Liver (tissue), 9 donors: Measurements from ENCODE around the gene MSMB. TPM values are rescaled to one million over a fixed set of nuclear protein-coding genes. Genes with fewer than 3 reads are reported as not detected.
A peak's percentile ranks its signal among the peaks of the same experiment; 100 is the strongest.
"Not testable (repeated sequence)": the region's sequence is repeated elsewhere in the genome, so short reads cannot be mapped to it uniquely, and the experiment has no call there.

Experiments used
- DNase-seq: peaks from one replicate; pipeline ENCODE4 v3.0.0-alpha.2; 2017; ENCODE audit warnings: low spot score
- H3K27ac ChIP-seq, 2 donors: one replicate each; pipeline ENCODE4 v1.7.0; 2013; ENCODE audit warnings: inconsistent platforms in 2 of 2, low read length in 2 of 2, control low read depth in 1 of 2, low read depth in 1 of 2, mild to moderate bottlenecking in 1 of 2
- H3K27me3 ChIP-seq, 4 donors: one replicate each; pipeline versions ENCODE4 v1.6.1 to v1.7.0; 2013; ENCODE audit warnings: low read length in 3 of 4, inconsistent platforms in 1 of 4, mild to moderate bottlenecking in 1 of 4, moderate library complexity in 1 of 4; ENCODE audit not compliant: control insufficient read depth in 4 of 4, insufficient read depth in 4 of 4
- H3K36me3 ChIP-seq, 4 donors: one replicate each; pipeline versions ENCODE4 v1.6.1 to v1.7.0; 2013; ENCODE audit warnings: low read length in 3 of 4, mild to moderate bottlenecking in 3 of 4, low read depth in 1 of 4, moderate library complexity in 1 of 4; ENCODE audit not compliant: control insufficient read depth in 4 of 4, insufficient read depth in 3 of 4
- H3K4me1 ChIP-seq, 4 donors: one replicate each; pipeline versions ENCODE4 v1.6.1 to v1.7.0; 2013; ENCODE audit warnings: low read length in 3 of 4, mild to moderate bottlenecking in 3 of 4, moderate library complexity in 1 of 4; ENCODE audit not compliant: control insufficient read depth in 4 of 4, insufficient read depth in 4 of 4
- H3K4me3 ChIP-seq, 3 donors: one replicate each; pipeline versions ENCODE4 v1.6.1 to v1.7.0; 2013; ENCODE audit warnings: low read length in 3 of 3, control low read depth in 1 of 3, low read depth in 1 of 3, mild to moderate bottlenecking in 1 of 3
- H3K9ac ChIP-seq, 2 donors: one replicate each; pipeline ENCODE4 v1.7.0; 2013; ENCODE audit warnings: low read length in 2 of 2, mild to moderate bottlenecking in 2 of 2, moderate library complexity in 2 of 2, control low read depth in 1 of 2, low read depth in 1 of 2
- H3K9me3 ChIP-seq, 4 donors: one replicate each; pipeline versions ENCODE4 v1.6.1 to v1.7.0; 2013; ENCODE audit warnings: low read length in 3 of 4; ENCODE audit not compliant: control insufficient read depth in 4 of 4
- EGR1 ChIP-seq, 2 donors: IDR thresholded peaks; 2 replicates each; pipeline ENCODE4 v1.6.1; 2016 to 2018; ENCODE audit warnings: antibody characterized with exemption in 2 of 2, low read depth in 2 of 2
- FOXA1 ChIP-seq: IDR thresholded peaks from 2 replicates; pipeline ENCODE4 v1.6.1; 2016; ENCODE audit warnings: antibody characterized with exemption
- FOXA2 ChIP-seq: IDR thresholded peaks from 2 replicates; pipeline ENCODE4 v1.6.1; 2016; ENCODE audit warnings: antibody characterized with exemption
- HNF4A ChIP-seq, 2 donors: conservative IDR thresholded peaks; 2 replicates each; pipeline ENCODE4 v1.6.1; 2016; ENCODE audit warnings: antibody characterized with exemption in 2 of 2, mild to moderate bottlenecking in 2 of 2
- HNF4G ChIP-seq: IDR thresholded peaks from 2 replicates; pipeline ENCODE4 v1.6.1; 2016; ENCODE audit warnings: antibody characterized with exemption
- MAX ChIP-seq: IDR thresholded peaks from 2 replicates; pipeline ENCODE4 v1.6.1; 2016; ENCODE audit warnings: antibody characterized with exemption
- NR2F2 ChIP-seq: IDR thresholded peaks from 2 replicates; pipeline ENCODE4 v1.6.1; 2016; ENCODE audit warnings: antibody characterized with exemption
- RAD21 ChIP-seq, 2 donors: IDR thresholded peaks; 2 replicates each; pipeline ENCODE4 v1.6.1; 2016; ENCODE audit warnings: antibody characterized with exemption in 2 of 2, mild to moderate bottlenecking in 2 of 2
- RXRA ChIP-seq, 2 donors: IDR thresholded peaks; 2 replicates each; pipeline ENCODE4 v1.6.1; 2017 to 2018; ENCODE audit warnings: antibody characterized with exemption in 2 of 2, mild to moderate bottlenecking in 1 of 2
- SP1 ChIP-seq: IDR thresholded peaks from 2 replicates; pipeline ENCODE4 v1.6.1; 2018; ENCODE audit warnings: antibody characterized with exemption, mild to moderate bottlenecking
- YY1 ChIP-seq: IDR thresholded peaks from 2 replicates; pipeline ENCODE4 v1.6.1; 2016; ENCODE audit warnings: antibody characterized with exemption, mild to moderate bottlenecking
- ZBTB33 ChIP-seq: IDR thresholded peaks from 2 replicates; pipeline ENCODE4 v1.6.1; 2016; ENCODE audit warnings: antibody characterized with exemption
- WGBS: extraction: QIAGEN DNeasy Blood & Tissue Kit; methylation state at CpG from one replicate; pipeline ENCODE4 v1.1.7; 2013; 5-methylcytosine and 5-hydroxymethylcytosine counted together
- polyA plus RNA-seq, 2 donors: library from polyadenylated mRNA; stranded (reverse) in 1 of 2; unstranded in 1 of 2; fragments of 200-250 nt in 1 of 2; fragments of >200 nt in 1 of 2; fragmentation: Nextera tagmentation in 1 of 2; extraction: Ambion mirVana in 1 of 2; gene quantifications; one replicate each; pipeline versions ENCODE4 v1.2.1 to v1.2.3, GENCODE V29; 2013 to 2015
- total RNA-seq, 2 donors: library from RNA; depleted of rRNA; stranded (reverse); fragments of >200 nt; gene quantifications; one replicate each; pipeline ENCODE4 v1.2.3, GENCODE V29; 2014
- donor health status: healthy.
- donor health status: healthy.
- donor health status: healthy.
- donor health status: healthy.
- donor health status: healthy.

Gene MSMB
- total and polyA plus RNA-seq, 4 donors: not detected

- peak overlapping the region; percentile 3 to 40 for H3K27ac ChIP-seq
- peaks cover 5 to 17% (median 11%) of the 10 kb centered on the region in 4 donors for H3K4me1 ChIP-seq
- no peaks in the 10 kb centered on the region for H3K27me3 ChIP-seq
- H3K4me3 ChIP-seq: no peak overlapping the region
- 66% methylated on average over 9 of the region's 9 CpGs for WGBS
- H3K9me3 ChIP-seq: no peaks in the 10 kb centered on the region
- H3K9ac ChIP-seq: no peak overlapping the region
- TF ChIP-seq RXRA (IDR thresholded peaks at IDR 0.05): no peak
- no peak for TF ChIP-seq EGR1 (IDR thresholded peaks at IDR 0.05; ENCODE audit: low read depth in 2 of 2)
- no peak for TF ChIP-seq YY1
- no peak for TF ChIP-seq NR2F2
- TF ChIP-seq FOXA2: no peak
- TF ChIP-seq RAD21 (IDR thresholded peaks at IDR 0.05): no peak
- H3K36me3 ChIP-seq: peaks cover 7 to 39% (median 36%) of the 10 kb centered on the region in 4 donors
- no peak for DNase-seq
These were observed 43.0 kb downstream of the MSMB start for GRCh38 chr10:46002916-46003693.

GRCh38 chr10:46002189-46002687 is 43.8 kb downstream of the MSMB start:
- Histone ChIP-seq H3K4me1 (peaks cover 5 to 22% (median 14%) of the 10 kb centered on the region in 4 donors), H3K36me3 (peaks cover 6 to 32% (median 30%) of the 10 kb centered on the region in 4 donors)
- H3K4me3 ChIP-seq, H3K27ac ChIP-seq, H3K27me3 ChIP-seq, H3K9me3 ChIP-seq, H3K9ac ChIP-seq, DNase-seq: not testable (repeated sequence)
- TF ChIP-seq FOXA1: peak; percentile 70
- TF ChIP-seq RXRA (IDR thresholded peaks at IDR 0.05): peak; percentile 18 to 51
- peak; percentile 52 for TF ChIP-seq YY1
- TF ChIP-seq HNF4G: peak; percentile 58
- TF ChIP-seq FOXA2: peak; percentile 81
- peak; percentile 64 for TF ChIP-seq SP1
- peak; percentile 84 to 90 for TF ChIP-seq HNF4A (conservative IDR thresholded peaks at IDR 0.05)
- WGBS: 66% methylated on average over 7 of the region's 7 CpGs

GRCh38 chr10:46001187-46001756 is 44.8 kb downstream of the MSMB start:
- peaks cover 4 to 29% (median 22%) of the 10 kb centered on the region in 4 donors for H3K36me3 ChIP-seq
- peak; percentile 72 for DNase-seq
- H3K4me3 ChIP-seq: no peak overlapping the region
- no peaks in the 10 kb centered on the region for H3K27me3 ChIP-seq
- H3K4me1 ChIP-seq: peaks cover 5 to 23% (median 14%) of the 10 kb centered on the region in 4 donors
- TF ChIP-seq ZBTB33 (no peak), MAX (no peak)
- WGBS: 66% methylated on average over 5 of the region's 5 CpGs
- H3K9me3 ChIP-seq: no peaks in the 10 kb centered on the region
- H3K27ac ChIP-seq: no peak overlapping the region
- H3K9ac ChIP-seq: no peak overlapping the region
